ENCODE results near the gene ZNF101. TPM values are rescaled to one million over a fixed set of nuclear protein-coding genes. Genes with fewer than 3 reads are reported as not detected.

The ZNF101 gene
- total and polyA plus RNA-seq, 4 donors: 7.4 to 12.4 (median 10.4) TPM

GRCh38 chr19:19652482-19653295, 15.9 kb upstream of the ZNF101 start:
- Histone ChIP-seq H3K36me3 (ENCODE audit: control insufficient read depth in 4 of 4, insufficient read depth in 4 of 4, low read length in 4 of 4) (peaks cover 15 to 84% (median 50%) of the 10 kb centered on the region in 4 donors), H3K27me3 (ENCODE audit: control insufficient read depth in 3 of 3, insufficient read depth in 3 of 3, low read length in 2 of 3) (no peaks in the 10 kb centered on the region), H3K9ac (ENCODE audit: insufficient read depth in 1 of 2, low read length in 2 of 2) (no peak overlapping the region), H3K9me3 (ENCODE audit: control insufficient read depth in 4 of 4, insufficient read depth in 3 of 4, low read length in 3 of 4) (no peaks in the 10 kb centered on the region), H3K4me1 (ENCODE audit: control insufficient read depth in 5 of 5, insufficient read depth in 5 of 5, low read length in 5 of 5) (no peaks in the 10 kb centered on the region), H3K4me3 (no peak overlapping the region), H3K27ac (ENCODE audit: low read depth in 1 of 2, low read length in 1 of 2) (no peak overlapping the region)
- TF ChIP-seq CTCF (IDR thresholded peaks at IDR 0.05; ENCODE audit: control extremely low read depth, extremely low read depth): no peak
- DNase-seq (no peak), ATAC-seq (ENCODE audit: insufficient read depth, low FRiP score) (no peak)
- 94% methylated on average over 24 of the region's 24 CpGs for whole genome bisulfite sequencing, 2 donors

DNA sequence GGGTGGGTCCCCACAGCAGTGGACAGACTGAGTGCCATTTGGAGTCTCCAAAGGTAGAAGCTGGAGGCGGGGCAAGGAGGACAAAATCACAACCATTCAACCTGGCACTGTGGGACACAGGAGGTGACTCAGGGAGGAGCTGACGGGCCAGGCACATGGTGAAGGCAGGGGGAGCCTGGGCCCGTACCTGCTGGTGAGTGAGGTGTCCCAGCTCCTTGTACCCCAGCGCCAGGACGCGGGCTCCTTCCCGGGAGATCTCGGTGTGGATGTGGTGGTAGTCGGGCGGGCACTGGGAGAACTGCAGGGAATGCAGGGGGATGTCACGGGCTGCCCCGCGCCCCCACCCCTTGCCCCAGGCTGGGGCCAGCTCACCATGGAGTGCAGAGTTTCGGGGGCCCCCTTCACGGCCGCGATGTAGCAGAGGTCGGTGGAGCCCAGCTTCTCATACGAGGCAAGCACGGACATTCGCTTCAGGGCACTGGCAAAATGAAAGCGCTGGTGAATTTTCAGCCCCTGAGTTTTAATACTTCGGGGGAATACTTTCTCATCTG, 15.0 kb upstream of the ZNF101 start:
- no peak overlapping the region for H3K9ac ChIP-seq (ENCODE audit: insufficient read depth in 1 of 2, low read length in 2 of 2)
- H3K4me3 ChIP-seq: no peak overlapping the region
- peaks cover 20 to 90% (median 57%) of the 10 kb centered on the region in 4 donors for H3K36me3 ChIP-seq (ENCODE audit: control insufficient read depth in 4 of 4, insufficient read depth in 4 of 4, low read length in 4 of 4)
- H3K9me3 ChIP-seq (ENCODE audit: control insufficient read depth in 4 of 4, insufficient read depth in 3 of 4, low read length in 3 of 4): no peaks in the 10 kb centered on the region
- TF ChIP-seq CTCF (IDR thresholded peaks at IDR 0.05; ENCODE audit: control extremely low read depth, extremely low read depth): no peak
- H3K27ac ChIP-seq (ENCODE audit: low read depth in 1 of 2, low read length in 1 of 2): no peak overlapping the region
- ATAC-seq (ENCODE audit: insufficient read depth, low FRiP score) (no peak), DNase-seq (no peak)
- 96 to 97% methylated on average over 23 of the region's 23 CpGs for WGBS, 2 donors
- no peaks in the 10 kb centered on the region for H3K4me1 ChIP-seq (ENCODE audit: control insufficient read depth in 5 of 5, insufficient read depth in 5 of 5, low read length in 5 of 5)
- no peaks in the 10 kb centered on the region for H3K27me3 ChIP-seq (ENCODE audit: control insufficient read depth in 3 of 3, insufficient read depth in 3 of 3, low read length in 2 of 3)

DNA sequence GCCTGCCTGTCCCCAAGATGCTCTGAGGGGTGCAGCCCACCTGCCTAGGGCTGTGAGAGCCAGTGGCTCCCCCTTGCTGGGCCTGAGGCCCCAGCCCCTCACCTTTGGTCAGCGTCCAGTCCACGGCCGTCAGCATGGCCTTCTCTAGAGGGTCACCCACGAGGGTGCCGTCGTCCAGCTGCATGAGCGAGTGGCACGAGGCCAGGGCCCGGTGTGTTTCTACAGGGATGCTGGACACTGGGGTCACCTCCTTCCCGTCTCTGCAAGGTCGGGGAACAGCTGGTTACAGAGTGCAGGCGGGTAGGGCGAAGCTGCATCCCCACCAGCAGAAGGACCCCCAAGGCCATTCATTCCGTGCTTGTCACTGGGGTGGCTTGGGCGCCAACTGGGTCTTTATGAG, 14.2 kb upstream of the ZNF101 start:
- 95 to 97% methylated on average over 15 of the region's 15 CpGs for WGBS, 2 donors
- Histone ChIP-seq H3K4me3 (no peak overlapping the region), H3K27me3 (ENCODE audit: control insufficient read depth in 3 of 3, insufficient read depth in 3 of 3, low read length in 2 of 3) (no peaks in the 10 kb centered on the region), H3K27ac (ENCODE audit: low read depth in 1 of 2, low read length in 1 of 2) (no peak overlapping the region), H3K9ac (ENCODE audit: insufficient read depth in 1 of 2, low read length in 2 of 2) (no peak overlapping the region), H3K36me3 (ENCODE audit: control insufficient read depth in 4 of 4, insufficient read depth in 4 of 4, low read length in 4 of 4) (peaks cover 24 to 92% (median 55%) of the 10 kb centered on the region in 4 donors), H3K4me1 (ENCODE audit: control insufficient read depth in 5 of 5, insufficient read depth in 5 of 5, low read length in 5 of 5) (no peaks in the 10 kb centered on the region), H3K9me3 (ENCODE audit: control insufficient read depth in 4 of 4, insufficient read depth in 3 of 4, low read length in 3 of 4) (no peaks in the 10 kb centered on the region)
- ATAC-seq (ENCODE audit: insufficient read depth, low FRiP score) (no peak), DNase-seq (no peak)
- no peak for TF ChIP-seq CTCF (IDR thresholded peaks at IDR 0.05; ENCODE audit: control extremely low read depth, extremely low read depth)
